Psoas muscle (tissue), 8 donors: ENCODE measurements around the gene KASH5. TPM values are rescaled to one million over a fixed set of nuclear protein-coding genes. Genes with fewer than 3 reads are reported as not detected.

ENCODE experiments used
- ATAC-seq, 4 donors: fragments of 200-7000 bp; cut with Tn5 transposase; one replicate each; pipeline ENCODE4 v1.9.1; 2020; ENCODE audit warnings: moderate library complexity in 3 of 4, mild to moderate bottlenecking in 2 of 4
- DNase-seq, 2 donors: peaks; one replicate each; pipeline ENCODE4 v3.0.0-alpha.2; 2020
- H3K27ac ChIP-seq: fragments of 200-600 bp; one replicate; pipeline ENCODE4 v1.8.0; 2022
- H3K27me3 ChIP-seq, 3 donors: fragments of 200-600 bp in 1 of 3; one replicate each; pipeline versions ENCODE4 v1.6.1 to v1.8.0; 2013 to 2022; ENCODE audit warnings: low read length in 2 of 3, mild to moderate bottlenecking in 2 of 3, moderate library complexity in 1 of 3; ENCODE audit not compliant: insufficient read depth in 3 of 3
- H3K36me3 ChIP-seq, 2 donors: fragments of 200-600 bp in 1 of 2; one replicate each; pipeline versions ENCODE4 v1.6.1 to v1.8.0; 2013 to 2022; ENCODE audit warnings: low read depth in 1 of 2, mild to moderate bottlenecking in 1 of 2, moderate library complexity in 1 of 2; ENCODE audit not compliant: insufficient read depth in 1 of 2
- H3K4me1 ChIP-seq: fragments of 200-600 bp; one replicate; pipeline ENCODE4 v1.8.0; 2022
- H3K4me3 ChIP-seq: fragments of 200-600 bp; one replicate; pipeline ENCODE4 v1.8.0; 2022; ENCODE audit warnings: mild to moderate bottlenecking
- H3K9me3 ChIP-seq: fragments of 200-600 bp; one replicate; pipeline ENCODE4 v1.8.0; 2022
- WGBS, 3 donors: extraction: QIAGEN DNeasy Blood & Tissue Kit; methylation state at CpG; one replicate each; pipeline versions ENCODE4 v1.1.6 to v1.1.7; 2013; 5-methylcytosine and 5-hydroxymethylcytosine counted together
- intact Hi-C, 2 donors: fragments of 100-400 bp; cut with DNase I; formaldehyde crosslinking; loops; one replicate each; pipeline versions ENCODE4 v1.11.0 to v1.14.2; 2022
- polyA plus RNA-seq, 3 donors: library from polyadenylated mRNA; stranded (reverse); fragments of 200-250 nt; gene quantifications; one replicate each; pipeline ENCODE4 v1.2.3, GENCODE V29; 2013
- total RNA-seq, 4 donors: library from RNA; stranded (reverse); fragmentation: NEBNext Ultra II Directional in 2 of 4; extraction: Animal tissue kit (Norgen Biotek cat#: 25700) in 2 of 4; gene quantifications; one replicate each; pipeline versions ENCODE4 v1.2.1 to v1.2.4, GENCODE V29; 2021 to 2023
- TF ChIP-seq, protein P1 (sequence below): fragments of 200-600 bp; IDR thresholded peaks from one replicate; pipeline ENCODE4 v1.8.0; 2022; ENCODE audit warnings: antibody characterized with exemption
- donor health status: healthy with polysubstance abuse.
- donor health status: DM: no; HTN: no; CAD: no; lungs with moderate emphysema.
- donor health status: Bipolar disorder and iron deficiency.
- donor health status: healthy.
- donor health status: DM: yes; HTN: yes; CAD: no.
- donor health status: DM: no; HTN: no; CAD: no.
- donor health status: DM: no; HTN: no; CAD: no.
- donor health status: DM: yes; HTN: yes; CAD: no.

The KASH5 gene
- total and polyA plus RNA-seq, 7 donors: not detected

GRCh38 chr19:49398931-49399330, 10.9 kb downstream of the KASH5 start:
- 80 to 84% (median 80%) methylated on average over 5 to 6 of the region's 6 CpGs for WGBS, 3 donors
- Histone ChIP-seq H3K27ac (no peak overlapping the region), H3K36me3 (no peaks in the 10 kb centered on the region), H3K9me3 (no peaks in the 10 kb centered on the region), H3K27me3 (no peaks in the 10 kb centered on the region), H3K4me3 (no peak overlapping the region), H3K4me1 (no peaks in the 10 kb centered on the region)
- TF ChIP-seq, protein P1, sequence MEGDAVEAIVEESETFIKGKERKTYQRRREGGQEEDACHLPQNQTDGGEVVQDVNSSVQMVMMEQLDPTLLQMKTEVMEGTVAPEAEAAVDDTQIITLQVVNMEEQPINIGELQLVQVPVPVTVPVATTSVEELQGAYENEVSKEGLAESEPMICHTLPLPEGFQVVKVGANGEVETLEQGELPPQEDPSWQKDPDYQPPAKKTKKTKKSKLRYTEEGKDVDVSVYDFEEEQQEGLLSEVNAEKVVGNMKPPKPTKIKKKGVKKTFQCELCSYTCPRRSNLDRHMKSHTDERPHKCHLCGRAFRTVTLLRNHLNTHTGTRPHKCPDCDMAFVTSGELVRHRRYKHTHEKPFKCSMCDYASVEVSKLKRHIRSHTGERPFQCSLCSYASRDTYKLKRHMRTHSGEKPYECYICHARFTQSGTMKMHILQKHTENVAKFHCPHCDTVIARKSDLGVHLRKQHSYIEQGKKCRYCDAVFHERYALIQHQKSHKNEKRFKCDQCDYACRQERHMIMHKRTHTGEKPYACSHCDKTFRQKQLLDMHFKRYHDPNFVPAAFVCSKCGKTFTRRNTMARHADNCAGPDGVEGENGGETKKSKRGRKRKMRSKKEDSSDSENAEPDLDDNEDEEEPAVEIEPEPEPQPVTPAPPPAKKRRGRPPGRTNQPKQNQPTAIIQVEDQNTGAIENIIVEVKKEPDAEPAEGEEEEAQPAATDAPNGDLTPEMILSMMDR: no peak
- DNase-seq: peak in 1 of 2 donors; percentile 30
- intact Hi-C loops: no loop called here
- no peak for ATAC-seq

DNA sequence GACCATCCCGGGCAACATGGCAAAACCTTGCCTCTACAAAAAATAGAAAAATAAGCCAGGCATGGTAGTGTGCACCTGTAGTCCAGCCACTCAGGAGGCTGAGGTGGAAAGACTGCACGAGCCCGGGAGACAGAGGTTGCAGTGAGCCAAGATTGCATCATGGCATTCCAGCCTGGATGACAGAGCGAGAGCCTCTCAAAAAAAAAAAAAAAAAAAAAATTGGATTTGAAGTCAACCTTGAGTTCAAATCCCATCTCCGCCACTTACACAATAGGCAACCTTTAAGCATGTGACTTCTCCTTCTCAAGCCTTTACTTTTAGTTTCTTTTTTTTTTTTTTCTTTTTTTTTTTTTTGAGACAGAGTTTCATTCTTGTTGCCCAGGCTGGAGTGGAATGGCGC, 12.0 kb downstream of the KASH5 start:
- Histone ChIP-seq H3K27me3 (no peaks in the 10 kb centered on the region), H3K9me3 (no peaks in the 10 kb centered on the region), H3K36me3 (no peaks in the 10 kb centered on the region), H3K4me3 (no peak overlapping the region), H3K27ac (no peak overlapping the region), H3K4me1 (no peaks in the 10 kb centered on the region)
- TF ChIP-seq, protein P1: no peak
- WGBS, 3 donors: 78 to 81% (median 80%) methylated on average over 6 of the region's 6 CpGs
- ATAC-seq (no peak), DNase-seq (no peak)
- intact Hi-C loops: no loop called here

- WGBS, 3 donors: 41 to 47% (median 42%) methylated on average over 7 of the region's 7 CpGs
- Histone ChIP-seq H3K36me3 (no peaks in the 10 kb centered on the region), H3K27ac (no peak overlapping the region), H3K4me1 (no peaks in the 10 kb centered on the region), H3K9me3 (no peaks in the 10 kb centered on the region), H3K4me3 (no peak overlapping the region), H3K27me3 (no peaks in the 10 kb centered on the region)
- TF ChIP-seq, protein P1: no peak
- intact Hi-C loops: no loop called here
- no peak for ATAC-seq
- no peak for DNase-seq
These were observed 15.5 kb downstream of the KASH5 start for GRCh38 chr19:49403404-49404187.

DNA sequence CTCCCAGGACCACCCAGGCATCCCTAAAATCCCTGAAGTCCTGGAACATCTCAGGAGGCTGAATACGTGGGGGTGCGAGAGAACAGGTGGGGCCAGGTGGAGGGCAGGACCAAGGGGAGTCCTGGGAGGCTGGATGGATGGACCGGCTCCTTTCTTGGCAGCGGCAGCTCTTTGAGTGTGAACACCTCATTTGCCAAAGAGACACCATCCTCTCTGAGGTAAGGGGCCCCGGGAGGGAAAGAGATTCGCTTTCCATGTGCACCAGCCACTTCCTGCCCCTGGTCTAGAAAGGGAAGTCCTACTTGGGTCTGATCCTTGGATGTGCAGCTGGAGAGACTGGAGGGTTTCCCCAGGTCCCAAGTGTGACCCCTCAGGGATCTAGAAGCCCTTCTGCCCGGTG, 19.0 kb downstream of the KASH5 start:
- Histone ChIP-seq H3K36me3 (no peaks in the 10 kb centered on the region), H3K27ac (no peak overlapping the region), H3K27me3 (peaks cover 0 to 5% (median 4%) of the 10 kb centered on the region in 3 donors), H3K4me1 (no peaks in the 10 kb centered on the region), H3K9me3 (no peaks in the 10 kb centered on the region), H3K4me3 (no peak overlapping the region)
- ATAC-seq (no peak), DNase-seq (no peak)
- WGBS, 3 donors: 66 to 68% (median 66%) methylated on average over 7 of the region's 7 CpGs
- intact Hi-C loops: no loop called here
- TF ChIP-seq, protein P1: no peak
